T-helper 2 cell treated with Interferon-gamma antibody and Interleukin-4, amounts not matched to agents 100 ng/mL and 5 ng/mL, for 36 hours (primary cell): ENCODE results near the gene GRB10. TPM values are rescaled to one million over a fixed set of nuclear protein-coding genes. Genes with fewer than 3 reads are reported as not detected.

Source experiments
- intact Hi-C: fragments of 100-400 bp; cut with micrococcal nuclease; formaldehyde crosslinking; loops from one replicate; pipeline ENCODE4 v1.15.1; 2023
- total RNA-seq: library from RNA; stranded (reverse); gene quantifications from 2 replicates; pipeline ENCODE4 v1.2.3, GENCODE V29; 2022

GRB10 gene
- total RNA-seq, 1 donor from 2014 or later = 3.7 TPM

GRCh38 chr7:50641442-50642405 is 141.0 kb downstream of the GRB10 start:
- intact Hi-C loops = no loop called here

- intact Hi-C loops = no loop called here
These were observed 141.9 kb downstream of the GRB10 start for GRCh38 chr7:50640779-50641178.

DNA sequence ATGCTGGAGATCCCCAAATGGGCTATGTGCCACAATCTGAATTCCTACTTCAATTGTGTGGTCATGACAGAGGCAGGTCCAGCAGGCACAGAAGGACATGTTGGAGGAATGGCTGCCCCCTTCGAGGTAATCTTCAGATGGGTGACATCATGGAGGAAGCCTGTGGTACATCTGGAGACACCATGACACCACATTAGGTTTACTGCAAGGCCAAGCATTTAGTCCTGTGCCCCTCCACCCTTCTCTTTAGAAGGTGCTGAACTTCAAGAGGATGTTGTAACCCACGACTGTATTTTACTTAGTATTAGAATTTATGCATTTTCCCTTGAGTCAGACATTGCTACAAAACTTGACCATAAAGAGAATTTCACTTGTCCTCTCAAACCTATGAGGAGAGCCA is 142.4 kb downstream of the GRB10 start:
- intact Hi-C loops = no loop called here

DNA sequence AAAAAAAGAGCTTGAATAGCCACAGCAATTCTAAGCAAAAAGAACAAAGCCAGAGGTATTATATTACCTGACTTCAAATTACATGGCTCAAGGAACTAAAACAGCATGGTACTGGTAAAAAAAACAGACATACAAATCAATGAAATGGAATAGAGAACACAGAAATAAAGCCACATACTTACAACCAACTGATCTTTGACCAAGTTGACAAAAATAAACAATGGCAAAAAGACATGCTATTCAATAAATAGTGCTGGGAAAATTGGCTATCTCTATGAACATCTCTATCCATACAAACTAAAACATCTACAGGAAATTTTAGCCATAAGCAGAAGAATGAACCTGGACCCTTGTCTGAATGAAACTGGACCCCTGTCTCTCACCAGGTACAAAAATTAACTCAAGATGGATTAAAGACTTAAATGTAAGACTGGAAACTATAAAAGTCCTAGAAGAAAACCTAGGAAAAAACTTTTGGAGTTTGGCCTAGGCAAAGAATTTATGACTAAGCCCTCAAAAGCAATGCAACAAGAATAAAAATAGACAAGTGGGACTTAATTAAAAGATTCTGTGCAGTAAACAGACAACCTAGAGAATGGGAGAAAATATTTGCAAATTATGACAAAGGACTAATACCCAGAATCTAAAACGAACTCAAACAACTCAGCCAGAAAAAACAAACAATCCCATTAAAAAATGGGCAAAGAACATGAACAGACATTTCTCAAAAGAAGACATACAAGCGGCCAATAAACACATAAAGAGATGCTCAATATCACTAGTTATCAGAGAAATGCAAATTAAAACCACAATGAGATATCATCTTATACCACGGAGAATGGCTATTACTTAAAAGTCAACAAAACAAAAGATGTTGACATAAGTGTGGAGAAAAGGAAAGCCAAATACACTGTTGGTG is 144.7 kb downstream of the GRB10 start:
- intact Hi-C loops = loop anchor here (10.0 kb wide), 1 partner anchor 543 kb away; the partner anchor contains the start of gene ZPBP

- intact Hi-C loops = loop anchor here (10.0 kb wide), 1 partner anchor 540 kb away; the partner anchor contains the start of gene ZPBP
These were observed 148.3 kb downstream of the GRB10 start for GRCh38 chr7:50634378-50634777.

DNA sequence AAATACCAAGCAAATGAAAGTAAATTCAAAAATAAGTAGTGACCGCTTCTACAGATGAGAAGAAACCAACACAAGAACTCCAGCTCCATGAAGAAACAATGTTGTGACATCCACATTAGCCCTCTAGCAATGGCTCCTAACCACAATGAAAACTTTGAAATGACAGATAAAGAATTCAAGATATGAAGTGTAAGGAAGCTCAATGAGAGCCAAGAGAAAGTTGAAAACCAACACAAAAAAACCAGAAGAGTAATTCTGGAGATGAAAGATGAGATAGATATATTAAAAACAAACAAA is 149.3 kb downstream of the GRB10 start:
- intact Hi-C loops = loop anchor here (1.0 to 10.0 kb wide), 3 partner anchors 46 to 539 kb away; partner anchors contain the start of gene ZPBP

- intact Hi-C loops = loop anchor here (1.0 to 10.0 kb wide), 3 partner anchors 47 to 538 kb away; partner anchors contain the start of gene ZPBP
These were observed 149.9 kb downstream of the GRB10 start for GRCh38 chr7:50632561-50633413.

- intact Hi-C loops = loop anchor here (10.0 kb wide), 1 partner anchor 537 kb away; the partner anchor contains the start of gene ZPBP
These were observed 151.1 kb downstream of the GRB10 start for GRCh38 chr7:50631639-50632038.

DNA sequence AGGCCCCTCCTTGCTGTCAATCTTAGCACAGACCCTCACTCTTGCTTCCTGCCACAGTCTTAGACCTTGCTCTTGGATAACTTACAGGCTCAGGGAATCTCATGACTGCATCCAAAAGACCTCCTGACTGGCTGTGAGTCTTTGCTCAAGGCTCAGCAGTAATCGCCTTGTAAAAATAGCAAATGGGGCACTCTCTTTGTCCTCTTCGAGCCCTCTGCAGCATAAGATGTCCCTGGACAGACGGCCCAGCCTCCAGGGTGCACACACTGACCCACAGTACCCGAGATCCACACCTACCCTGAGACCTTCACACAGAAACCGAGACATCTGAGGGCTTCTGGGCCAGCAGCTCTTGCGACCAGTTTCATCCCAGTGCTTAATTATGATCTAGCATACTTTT is 151.6 kb downstream of the GRB10 start:
- intact Hi-C loops = loop anchor here (10.0 kb wide), 1 partner anchor 536 kb away; the partner anchor contains the start of gene ZPBP

DNA sequence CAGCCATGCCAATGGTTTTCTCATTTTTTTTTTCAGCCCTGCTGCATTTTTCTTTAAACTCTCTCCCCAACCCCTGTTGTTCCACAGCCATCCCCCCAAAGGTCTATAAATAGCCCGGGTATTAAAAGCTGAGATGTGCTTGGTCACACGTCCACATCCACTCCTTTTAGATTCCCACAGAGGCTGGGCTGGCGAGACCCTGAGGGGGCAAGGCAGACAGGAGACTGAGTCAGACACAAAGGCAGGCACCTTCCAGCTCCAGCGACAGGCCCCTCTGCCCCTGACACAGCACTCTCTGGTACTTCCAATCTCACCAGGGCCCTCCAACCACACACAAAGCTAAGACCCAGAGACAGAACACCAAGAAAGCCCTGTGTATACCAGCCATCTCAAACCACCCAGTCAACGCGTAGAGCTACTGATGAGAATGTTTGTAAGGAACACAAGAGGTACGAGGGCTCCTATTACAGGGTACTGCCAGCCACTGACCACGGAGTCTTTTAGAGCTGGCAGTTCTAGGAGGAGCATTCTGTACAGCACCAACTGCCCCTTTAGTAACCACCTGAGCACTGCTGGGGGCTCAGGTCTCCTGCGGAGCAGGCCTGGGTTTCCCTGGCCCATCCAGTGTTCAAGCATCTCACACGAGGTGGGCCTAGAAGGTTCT is 153.3 kb downstream of the GRB10 start:
- intact Hi-C loops = no loop called here

DNA sequence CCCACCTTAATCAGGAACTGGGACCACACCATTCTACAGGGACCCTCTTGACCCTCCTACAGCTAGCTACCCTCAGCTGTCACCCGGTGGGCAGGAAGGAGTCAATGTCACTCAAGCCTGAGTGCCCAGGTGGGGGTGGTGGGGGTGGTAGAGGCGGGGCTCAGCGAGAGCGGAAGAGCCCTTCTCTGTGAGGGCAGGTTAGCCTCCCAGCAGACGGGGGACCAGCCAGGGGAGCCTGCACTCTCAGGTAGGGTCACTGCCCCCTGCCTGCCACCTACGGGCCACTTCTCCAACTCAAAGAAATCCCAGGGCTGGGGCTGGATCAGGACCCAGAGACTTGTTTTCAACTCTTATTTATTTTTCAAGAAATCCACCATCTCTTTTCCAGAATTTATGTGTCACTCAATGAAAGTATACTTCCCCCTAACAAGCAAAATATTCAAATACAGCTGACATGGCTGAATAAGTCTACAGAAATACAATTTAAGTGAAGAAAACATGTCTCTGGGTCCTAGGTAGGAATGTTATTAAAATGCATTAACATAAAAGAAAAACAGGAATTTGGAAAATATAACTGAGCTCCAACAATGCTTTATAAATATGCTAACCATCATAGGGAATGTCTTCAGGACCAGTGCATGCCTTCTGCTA is 154.1 kb downstream of the GRB10 start:
- intact Hi-C loops = no loop called here

GRCh38 chr7:50627824-50628361 is 154.8 kb downstream of the GRB10 start:
- intact Hi-C loops = no loop called here

DNA sequence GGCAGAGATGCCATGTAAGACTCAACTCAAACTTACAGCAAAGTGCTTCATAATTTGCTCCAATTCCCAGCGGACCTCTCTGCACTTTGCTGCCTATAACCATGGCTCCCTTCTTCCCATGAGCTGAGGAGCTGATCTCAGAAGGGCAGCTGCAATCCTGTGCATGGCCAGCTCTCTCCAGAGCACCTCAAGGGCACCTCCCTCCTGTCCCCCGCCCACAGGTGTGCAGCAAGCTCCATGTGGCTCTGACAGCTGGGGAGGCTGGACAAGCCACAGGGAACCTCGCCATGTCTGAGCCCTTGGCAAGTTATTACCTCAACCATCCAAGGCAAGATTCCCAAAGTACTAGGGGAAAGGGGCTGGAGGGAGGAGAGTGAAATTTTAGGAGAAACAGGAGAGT is 156.4 kb downstream of the GRB10 start:
- intact Hi-C loops = no loop called here

GRCh38 chr7:50625360-50625759 is 157.3 kb downstream of the GRB10 start:
- intact Hi-C loops = no loop called here

DNA sequence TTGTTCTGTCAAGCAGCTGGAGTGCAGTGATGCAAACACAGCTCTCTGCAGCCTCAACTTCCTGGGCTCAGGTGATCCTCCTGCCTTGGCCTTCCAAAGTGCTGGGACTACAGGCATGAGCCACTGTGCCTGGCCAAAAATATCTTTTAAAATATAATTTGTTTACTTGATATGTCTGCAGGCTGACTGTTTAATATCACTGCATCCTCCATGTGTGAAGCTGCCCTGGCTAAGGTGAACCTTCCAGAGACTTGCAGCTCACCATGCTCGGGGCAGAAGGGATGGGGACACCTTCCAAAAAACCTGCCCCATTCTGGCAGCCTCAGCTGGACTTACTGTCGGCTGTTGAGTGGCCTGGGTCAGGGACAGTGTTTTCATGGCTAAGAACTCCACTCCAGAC is 159.9 kb downstream of the GRB10 start:
- intact Hi-C loops = no loop called here

DNA sequence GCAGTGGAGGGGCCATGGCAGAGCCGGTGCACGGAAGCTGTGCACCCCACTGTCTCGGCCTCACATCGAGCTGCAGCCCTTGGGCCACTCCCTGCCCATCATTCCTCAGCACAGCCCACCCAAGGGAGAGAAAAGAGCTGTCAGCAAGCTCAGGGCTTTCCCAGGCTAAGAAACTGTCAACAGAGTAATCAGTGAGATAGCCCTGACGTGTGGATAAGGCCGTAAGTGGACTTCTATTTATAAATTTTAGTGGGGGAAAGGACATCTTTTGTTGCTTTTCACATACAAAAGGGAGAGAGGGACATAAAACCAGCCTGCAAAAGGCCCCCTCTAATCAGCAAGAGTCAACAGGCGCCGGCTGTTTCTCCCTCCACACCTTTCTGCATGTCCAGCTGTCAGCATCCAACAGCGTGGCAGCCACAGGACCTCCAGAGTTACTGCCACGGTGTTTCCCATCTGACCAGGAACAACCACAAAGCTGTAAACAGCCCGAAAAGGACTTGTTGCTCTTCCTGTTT is 160.7 kb downstream of the GRB10 start:
- intact Hi-C loops = no loop called here

- intact Hi-C loops = no loop called here
These were observed 161.5 kb downstream of the GRB10 start for GRCh38 chr7:50621206-50621605.

GRCh38 chr7:50620433-50620832 is 162.3 kb downstream of the GRB10 start:
- intact Hi-C loops = no loop called here

- intact Hi-C loops = no loop called here
These were observed 163.0 kb downstream of the GRB10 start for GRCh38 chr7:50619684-50620083.
